COLO668 (cell line): ENCODE measurements around the gene NRG2.

ENCODE experiments used
- DNase-seq: peaks from one replicate; lab custom pipeline; 2025; ENCODE audit not compliant: unreplicated experiment; lab: John Stamatoyannopoulos, UW

Gene NRG2

DNA sequence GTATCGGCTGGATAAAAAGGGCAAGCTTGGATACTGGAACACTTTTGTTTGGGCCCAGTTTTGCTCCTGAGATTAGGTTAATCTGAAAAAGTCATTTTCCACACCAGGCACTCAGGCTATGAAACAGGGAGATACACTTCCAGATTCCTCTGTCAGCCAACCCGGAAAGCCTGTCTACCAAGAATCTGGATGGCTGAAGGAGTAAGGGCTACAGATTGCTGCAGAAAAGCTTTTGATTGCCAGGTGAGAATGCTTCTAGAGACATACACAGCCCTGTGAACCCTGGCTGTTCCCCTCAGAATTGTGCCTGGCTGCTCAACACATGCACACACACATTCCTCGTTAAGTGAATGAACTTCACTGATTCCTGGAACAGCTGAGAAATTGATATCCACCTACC, 133.1 kb downstream of the NRG2 start:
- DNase-seq: no peak

DNA sequence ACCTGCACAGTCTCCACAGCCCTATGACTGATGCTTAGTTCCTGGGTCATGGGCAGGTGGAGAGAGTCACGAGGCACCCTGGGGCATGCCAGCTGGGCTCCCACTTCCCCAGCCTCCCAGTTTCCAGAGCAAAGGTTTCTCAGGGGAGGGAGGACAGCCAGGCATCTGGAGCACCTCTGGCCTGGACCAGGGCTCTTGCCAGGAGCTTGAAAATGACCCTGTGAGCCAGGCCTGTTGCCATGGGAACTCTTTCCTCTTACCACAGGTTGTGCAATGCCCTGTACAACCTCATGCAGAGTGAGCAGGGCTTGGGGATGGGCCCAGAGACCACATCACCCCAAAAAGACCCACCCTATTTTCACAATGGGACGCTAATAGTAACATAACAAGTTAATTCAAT, 134.3 kb downstream of the NRG2 start:
- DNase-seq: no peak

DNA sequence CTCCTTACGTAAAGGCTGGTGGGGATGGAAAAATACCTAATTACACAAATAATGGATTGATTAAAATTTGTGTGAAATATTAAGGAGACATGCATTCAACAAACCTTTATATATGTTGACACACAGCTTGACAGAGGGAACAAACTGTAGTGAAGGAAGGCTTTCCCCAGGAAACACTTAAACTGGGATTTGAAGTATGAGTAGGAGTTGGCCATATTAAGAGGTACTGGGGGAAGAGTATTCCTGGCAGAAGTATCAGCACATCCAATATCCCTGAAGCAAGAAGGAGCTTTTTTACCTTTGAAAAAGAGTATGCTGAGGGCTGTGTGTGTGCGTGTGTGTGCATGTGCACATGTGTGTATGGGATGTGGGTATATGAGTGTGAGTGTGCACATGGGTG, 136.4 kb downstream of the NRG2 start:
- DNase-seq: no peak

DNA sequence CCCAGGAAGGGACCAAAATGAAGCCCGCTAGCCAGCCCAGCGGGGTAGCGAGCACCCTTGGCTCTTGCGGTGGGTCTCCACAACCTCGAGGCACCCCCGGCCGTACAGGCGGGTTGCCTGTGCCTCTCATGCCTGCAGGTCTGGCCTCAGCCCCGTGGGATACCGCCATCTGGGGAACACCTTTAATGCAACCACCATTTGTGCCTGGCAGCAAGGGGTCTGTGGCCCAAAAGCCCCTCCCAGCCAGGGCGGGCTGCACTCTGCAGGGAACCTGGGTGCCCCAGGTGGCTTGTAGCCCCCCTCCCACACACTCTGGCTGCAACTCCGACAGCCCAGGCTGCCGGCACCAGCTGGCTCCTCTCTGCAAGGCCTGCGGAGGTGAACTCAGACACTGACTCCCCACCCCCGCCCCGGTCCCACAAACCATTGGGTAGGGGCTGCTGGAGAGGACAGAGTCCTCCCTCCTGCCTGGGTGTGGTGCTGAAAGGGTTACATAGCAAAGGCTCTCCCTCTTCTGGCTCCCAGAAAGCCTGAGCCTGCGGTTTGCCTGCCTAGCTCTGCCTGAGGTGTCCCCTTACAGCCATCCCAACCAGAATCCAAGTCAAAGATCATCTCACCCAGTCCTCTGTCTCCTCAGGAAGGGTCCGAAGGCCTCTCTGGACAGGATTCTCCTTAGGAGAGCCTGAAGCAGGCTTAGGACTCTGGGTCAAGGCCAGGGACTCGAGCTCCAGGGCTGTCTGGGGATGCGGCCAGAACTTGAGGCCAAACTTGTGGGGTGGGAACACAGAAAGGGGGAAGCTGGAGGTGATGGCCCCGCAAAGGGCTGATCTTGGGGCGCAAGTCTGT, 138.1 kb downstream of the NRG2 start:
- no peak for DNase-seq

DNA sequence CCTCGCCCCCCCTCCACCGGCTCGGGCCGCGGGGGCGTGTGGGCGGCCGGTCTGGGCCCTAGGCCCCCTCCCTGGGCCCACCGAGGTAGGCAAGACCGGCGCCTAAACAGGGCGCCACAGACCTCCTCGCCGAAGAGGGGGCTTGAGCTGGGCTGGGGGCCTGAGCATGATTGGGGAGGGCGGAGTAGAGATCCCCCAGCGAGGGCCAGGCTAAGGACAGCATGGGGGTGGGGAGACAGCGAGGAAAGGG, 138.6 kb downstream of the NRG2 start:
- no peak for DNase-seq

DNA sequence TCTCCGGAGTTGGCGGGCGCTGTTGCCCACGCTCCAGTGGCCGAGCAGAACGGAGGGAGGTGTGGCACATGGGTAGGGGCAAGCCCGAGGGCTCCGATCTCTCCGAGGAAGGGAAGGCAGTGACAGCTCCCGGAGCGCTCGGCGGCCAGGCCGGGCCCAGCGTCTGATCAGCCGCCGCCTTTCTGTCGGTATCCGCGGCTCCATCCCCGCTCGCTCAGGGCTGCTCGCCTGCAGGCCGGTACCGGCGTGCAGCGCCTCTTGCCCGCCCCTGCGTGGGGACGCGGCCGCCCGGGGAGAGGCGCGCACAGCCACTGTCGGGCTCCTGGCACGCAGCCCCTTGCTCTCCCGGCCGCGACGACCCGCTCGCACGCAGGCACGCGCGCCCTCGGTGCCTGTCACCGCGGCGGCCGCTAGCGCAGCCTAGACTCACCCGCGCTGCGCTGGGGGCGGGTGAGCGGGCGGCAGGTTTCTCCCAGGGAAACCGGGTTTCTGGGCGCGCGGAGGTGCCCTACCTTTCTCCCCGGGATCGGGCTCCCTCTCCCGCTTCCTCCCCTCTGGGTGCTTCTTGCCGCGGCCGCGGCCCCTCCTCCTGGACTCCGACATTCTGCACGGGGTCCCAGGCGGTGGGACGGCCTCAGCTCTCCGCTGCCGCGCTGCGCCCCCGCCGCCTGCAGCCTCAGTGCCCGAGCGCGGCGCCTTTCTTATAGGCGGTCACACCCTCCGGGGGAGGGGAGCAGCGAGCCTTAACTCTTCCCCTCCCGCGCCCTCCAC, 139.1 kb downstream of the NRG2 start:
- DNase-seq: peak; percentile 7

DNA sequence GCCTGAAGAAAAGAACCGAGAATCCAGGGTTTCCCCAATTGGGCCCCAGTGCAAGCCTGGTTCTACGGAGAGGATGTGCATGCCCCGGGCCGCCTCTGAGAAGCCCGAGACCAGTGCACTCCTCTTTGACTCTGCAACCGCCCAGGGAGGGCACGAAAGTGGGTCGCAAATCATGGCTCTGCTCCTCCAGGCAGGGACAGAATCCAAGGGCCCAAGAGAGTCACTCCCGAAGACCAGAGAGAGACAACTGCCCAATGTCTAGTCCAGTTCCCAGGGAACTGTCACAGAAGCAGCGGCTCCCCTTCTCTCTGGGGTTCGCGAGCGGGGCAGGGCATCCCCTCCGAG, 139.7 kb downstream of the NRG2 start:
- DNase-seq: no peak

DNA sequence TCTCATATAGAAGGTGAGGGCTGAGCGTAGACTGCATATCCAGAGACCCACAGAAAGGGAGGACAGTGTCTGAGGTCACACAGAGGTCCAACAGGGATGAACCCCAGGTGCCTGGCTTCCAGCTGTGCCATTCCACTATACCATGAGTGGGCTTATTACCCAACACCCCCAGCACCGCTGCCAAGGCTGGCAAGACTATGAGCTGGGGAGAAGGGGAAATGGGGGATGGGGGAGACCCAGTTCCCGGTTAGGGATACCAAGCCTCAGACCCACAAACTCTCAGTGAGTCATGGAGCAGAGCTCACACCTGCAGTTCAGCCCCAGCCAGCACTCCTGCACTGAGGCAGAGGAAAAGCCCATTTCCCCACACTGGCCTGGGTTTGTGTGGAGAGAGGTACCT, 141.1 kb downstream of the NRG2 start:
- no peak for DNase-seq

DNA sequence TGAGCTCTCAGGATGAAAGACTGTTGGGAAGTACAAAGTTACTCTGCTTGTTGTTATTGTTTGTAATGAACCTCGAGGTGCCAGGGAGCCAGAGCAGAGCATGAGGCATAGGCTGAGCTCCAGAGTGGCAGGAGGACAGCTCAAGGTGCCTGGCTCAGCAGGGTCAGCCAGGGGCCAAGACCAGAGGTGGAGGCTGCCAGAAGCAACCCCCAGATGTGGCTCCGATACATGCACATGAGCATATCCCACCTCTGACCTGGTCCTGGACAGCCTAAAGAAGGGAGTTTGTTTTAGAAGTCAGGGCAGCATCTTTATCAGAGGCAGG, 141.9 kb downstream of the NRG2 start:
- no peak for DNase-seq

DNA sequence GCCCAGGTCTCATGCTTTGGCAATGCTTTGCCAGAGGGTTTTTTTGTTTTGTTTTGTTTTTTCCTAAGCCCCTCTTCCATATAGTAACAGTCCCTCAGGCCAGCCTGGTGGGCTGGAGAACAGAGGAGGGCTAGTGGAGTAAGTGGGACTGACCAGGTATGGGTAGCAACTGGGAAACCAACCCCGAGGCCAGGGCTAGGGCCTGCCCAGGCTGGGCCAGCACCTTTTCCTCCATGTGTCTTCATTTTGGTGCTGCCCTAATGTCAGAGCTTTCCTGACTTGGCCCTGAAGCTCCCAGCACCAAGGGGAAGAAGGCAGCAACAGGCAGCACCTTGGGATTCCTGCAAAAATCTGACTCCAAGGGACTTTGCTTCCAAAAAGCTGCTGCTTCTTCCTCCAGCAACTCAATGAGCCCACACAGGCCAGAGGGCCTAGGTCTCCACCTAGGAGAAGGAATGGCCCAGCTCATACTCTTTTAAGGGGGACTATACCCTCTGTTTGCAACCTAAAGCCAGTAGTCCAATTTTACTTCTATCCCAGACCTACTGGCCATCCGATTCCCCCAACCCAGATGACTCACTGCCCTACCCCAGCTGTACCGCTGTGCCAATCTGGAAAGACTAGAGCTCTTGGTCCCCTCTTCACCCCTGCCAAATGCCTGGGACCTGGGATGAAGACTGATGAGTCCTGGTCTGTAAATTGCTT, 142.4 kb downstream of the NRG2 start:
- DNase-seq: no peak

DNA sequence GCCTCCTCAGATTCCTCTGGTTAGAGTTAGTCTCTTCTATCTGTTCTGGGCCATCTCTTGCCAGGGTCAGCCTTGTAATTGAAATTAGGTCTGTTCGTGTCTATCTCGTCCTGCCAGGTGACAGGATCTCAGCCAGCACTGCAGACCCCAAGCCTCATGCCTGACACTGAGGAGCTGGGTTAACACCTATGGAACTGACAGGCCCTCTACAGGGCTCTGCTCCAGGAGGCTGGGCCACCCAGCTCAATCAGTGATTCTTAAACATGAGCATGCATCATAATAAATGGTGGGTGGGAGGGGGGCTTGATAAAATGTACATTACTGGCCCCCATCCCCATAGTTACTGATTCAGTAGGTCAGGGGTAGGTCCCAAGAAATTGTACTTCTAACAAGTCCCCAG, 144.1 kb downstream of the NRG2 start:
- no peak for DNase-seq

DNA sequence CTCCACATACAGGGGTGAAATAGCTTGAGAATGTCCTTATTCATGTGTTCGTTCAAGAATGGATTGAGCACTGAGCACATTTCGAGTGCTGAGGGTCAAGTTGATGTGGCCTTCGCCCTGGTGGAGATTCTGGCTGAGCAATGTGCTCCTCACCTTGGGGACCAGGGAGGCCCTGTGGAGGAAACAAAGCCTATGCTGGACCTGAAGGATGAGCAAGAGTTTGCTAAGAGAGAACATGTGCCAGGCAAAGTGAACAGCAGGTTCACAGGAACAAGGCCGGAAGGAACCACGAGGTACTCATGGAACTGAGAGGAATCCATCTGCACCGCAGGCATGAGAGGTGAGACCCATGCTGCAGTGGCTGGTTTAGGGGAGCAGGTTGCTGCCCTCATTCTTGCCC, 145.1 kb downstream of the NRG2 start:
- DNase-seq: no peak

DNA sequence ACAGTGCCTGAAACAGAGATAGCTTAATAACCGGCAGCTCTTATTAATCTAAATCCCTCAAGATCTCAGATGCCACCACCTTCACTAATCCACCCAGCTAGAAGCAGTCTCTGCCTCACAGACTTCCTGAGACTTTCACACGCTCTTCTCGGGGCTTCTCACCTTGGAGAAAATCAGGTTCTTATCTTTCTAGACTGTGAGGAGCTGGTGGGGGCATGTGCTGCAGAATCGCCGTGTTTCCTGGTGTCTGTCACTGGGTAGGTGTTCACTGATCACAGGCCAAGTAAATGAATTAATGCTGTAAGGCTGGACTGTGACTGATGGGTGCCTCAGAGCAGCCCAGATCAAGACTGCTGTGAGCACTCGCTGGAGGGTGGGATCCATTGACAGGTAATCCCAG, 145.8 kb downstream of the NRG2 start:
- DNase-seq: no peak

DNA sequence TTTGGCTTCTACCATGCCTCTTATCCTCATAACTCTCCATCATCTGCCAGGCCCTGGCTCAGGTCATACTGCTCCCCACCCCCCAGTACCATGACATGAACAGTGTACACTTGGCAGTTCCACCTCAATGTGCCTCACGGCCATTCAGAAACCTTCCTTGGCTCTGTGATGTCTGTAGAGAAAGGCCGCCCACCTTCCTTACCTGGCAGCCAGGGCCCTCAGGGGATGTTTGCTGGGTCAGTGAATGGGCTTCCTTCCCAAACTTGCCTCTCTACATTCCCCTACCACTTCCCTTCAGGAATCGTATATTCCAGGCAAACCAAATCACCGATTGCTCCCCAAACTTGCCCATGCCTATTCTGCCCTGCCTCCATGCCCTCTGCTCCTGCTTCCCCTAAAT, 146.4 kb downstream of the NRG2 start:
- no peak for DNase-seq

DNA sequence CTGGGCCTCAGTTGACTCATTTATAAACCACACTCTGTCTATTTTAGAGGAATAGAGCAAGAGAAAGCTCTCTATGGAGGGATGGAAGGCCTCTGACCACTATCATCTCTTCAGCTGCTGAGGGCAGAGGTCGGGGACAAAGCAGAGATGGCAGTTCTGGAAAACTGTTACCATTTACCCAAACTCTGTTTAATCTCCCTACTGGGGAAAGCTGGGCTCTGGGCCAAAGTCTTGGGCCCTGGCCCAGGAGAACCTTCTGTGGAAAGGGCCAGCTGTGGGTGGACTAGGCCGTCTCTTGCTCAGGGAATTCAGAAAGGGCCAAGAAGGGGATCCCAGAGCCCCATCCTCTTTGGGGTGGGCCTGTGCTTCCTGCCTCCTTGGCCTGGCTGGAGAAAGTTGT, 147.5 kb downstream of the NRG2 start:
- no peak for DNase-seq

DNA sequence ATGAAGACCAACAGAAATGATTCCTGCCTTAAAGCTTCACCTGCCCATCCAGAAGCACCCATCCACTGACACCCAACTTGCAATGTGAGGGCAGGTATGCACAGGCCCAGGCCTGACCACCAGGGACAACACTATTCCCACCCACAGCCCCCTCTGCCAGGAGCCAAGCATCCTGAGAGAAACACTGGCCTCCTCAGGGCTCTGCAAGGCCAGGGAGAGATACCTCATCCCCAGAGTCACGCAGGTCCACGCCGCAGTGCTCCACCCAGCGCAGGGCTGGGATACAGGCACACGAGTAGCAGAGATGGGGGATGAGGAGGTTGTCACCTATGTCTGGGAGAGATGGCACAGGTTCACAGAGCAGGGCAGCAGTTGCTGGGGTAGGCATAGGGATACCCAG, 148.1 kb downstream of the NRG2 start:
- no peak for DNase-seq

DNA sequence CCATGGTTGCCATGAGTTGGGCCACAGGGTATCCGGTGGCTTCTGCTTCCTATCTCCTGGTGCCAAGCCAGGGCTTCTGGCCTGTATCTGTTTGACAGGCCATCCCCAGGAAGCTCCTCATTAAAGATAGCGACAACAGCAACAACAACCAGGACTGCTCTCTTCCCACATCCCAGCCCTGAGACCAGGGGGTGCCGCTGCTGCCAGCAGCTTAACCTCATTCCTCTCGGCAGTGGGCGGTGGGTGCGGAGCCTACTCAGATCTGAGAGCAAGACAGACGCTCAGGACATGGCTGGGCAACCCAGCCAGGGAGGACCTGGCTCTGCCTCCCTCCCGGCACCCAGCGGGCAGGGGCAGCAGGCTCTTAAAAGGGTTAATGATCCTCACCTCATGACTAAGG, 149.2 kb downstream of the NRG2 start:
- DNase-seq: no peak

DNA sequence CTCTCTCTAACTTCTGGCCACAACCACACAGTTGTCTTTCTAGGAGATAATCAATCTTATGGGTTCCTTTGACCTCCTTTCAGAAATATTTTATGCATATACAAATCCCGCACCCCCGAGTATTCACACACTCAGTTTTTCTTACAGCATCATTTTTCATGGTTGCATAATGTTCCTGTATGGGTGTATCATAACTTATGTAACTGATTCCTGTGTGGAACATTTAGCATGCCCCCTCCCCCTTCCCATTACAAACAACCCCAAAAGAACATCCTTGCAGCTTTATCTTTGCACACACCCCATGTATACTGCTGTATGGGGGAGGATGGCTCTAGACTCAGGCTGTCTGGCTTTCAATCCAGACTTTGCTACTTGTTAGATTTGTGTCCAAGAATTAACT, 153.7 kb downstream of the NRG2 start:
- DNase-seq: no peak

DNA sequence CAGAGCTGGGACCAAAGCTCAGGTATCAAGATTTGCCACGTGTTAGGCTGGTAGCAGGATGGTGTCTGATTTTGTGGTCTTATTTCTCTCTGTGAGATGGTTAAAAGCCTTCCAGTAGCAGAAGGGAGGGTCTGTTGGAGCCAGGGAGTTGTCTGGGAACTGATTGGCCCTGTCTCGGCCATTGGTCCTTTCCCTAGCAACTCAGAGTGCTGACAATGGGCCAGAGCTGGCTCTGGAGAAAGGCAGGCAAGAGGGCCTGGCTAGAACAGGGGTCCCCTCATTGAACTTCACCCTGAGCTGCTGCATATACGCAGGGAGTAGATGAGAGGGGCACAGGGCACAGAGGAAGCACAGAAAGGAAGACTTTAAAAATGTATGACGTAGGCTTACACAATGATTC, 154.7 kb downstream of the NRG2 start:
- DNase-seq: no peak

DNA sequence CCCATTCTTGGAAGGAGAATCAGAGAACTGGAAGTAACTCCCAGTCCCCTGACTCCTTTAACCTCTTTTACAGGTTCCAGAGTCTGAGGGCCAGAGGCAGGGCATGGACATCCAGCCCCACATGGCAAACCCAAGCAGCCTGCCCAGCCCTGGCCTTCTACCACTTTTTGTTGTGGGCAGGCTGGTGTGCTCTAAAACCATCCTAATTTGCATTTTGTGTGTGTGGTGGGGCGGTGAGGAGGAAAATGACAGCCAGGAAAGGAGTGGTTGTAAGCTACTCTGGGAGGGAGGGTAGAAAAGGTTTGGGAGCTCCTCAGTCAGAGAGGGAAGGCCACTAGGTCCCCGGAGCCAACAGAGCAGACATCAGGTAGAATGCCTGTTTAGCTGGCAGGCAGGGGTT, 156.9 kb downstream of the NRG2 start:
- DNase-seq: no peak

DNA sequence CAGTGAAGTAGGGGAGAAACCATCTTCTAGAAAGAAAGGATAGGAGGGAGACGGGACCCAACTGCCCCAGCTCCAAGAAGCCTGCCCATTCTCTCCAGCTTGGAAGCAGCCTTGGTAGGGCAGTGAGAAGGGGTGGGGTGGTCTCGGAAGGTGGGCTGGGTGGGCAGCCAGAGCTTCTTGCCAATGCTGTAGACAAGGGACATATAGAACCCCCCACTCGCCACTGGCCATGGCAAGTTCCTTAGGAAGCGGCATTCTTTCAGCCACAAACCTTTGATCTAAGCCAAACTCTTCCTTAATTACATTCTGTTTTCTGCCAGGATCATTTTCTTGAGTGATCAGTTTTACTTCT, 157.3 kb downstream of the NRG2 start:
- no peak for DNase-seq

DNA sequence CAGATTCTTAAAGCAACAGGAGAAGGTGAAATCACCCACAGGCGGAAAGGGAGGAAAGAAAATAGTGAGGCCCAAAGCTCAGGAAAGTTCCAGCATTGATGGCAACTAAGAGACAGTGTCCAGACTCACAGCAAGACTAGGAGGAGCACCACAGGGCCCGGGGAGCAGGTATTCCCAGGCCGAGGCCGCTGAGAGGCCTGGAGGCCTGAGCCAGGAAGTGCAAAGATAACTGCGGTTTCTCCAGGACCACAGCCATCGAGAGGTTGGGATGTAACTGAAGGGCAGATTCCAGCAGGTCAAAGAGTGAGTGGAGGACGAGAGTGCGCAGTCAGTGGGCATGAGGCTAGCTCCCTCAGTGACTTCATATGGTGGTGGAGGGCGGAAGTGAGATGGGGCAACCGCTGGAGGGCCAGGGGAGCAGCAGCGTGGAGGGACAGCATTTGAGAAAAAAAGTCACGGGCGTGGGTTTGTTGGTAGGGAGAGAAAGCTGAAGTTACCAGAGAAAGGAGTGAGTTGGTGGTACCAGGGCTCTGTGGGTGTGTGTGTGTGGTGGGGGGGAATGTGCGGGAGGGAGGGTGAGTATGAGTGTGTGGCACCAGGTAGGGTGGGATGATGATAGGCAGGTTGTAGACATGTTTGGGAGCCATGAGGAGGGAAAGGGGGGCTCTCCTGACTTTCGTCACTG, 157.8 kb downstream of the NRG2 start:
- DNase-seq: no peak
